ENCODE results near the gene DISP3. TPM values are rescaled to one million over a fixed set of nuclear protein-coding genes. Genes with fewer than 3 reads are reported as not detected.

Gene DISP3
- total and polyA plus RNA-seq, 2 of the 4 experiments (the other 2 are of a cell fraction): 0.05 TPM; not detected in 1

DNA sequence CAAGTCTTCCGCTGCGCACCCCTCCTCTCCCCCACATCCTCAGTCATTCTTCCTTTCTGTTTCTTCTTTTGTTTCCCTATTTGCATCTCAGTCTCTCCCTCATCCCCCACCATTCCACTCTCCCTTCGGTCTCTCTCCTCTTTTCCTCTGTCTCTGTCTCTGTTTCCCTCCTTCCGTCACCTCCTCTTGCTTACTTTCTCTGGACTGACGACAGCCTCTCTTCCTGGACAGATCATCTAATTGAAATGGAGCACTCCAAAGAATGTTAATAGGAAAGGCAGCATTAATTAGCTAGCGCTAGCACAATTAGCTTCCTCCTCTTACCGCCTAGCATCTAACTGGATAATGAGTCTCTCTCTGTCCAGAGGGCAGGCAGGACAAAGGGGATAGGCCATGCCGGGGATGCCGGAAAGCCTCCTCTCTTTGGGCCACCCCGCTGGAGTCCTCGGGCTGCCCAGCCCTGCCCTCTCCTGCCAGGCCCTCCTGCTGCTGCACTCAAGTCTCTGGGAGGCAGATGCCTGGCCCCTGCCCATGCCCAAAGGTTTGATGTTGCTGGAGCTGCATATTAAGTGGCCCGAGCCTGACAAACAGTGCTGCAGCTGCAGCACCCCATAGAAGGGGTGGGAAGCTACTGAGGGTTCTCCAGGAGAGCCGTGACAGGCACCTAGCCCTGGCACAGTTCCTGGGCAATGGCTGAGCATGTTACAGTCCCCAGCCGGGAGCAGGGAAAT lies 20.8 kb downstream of the DISP3 start:
- no peaks in the 10 kb centered on the region for H4K20me1 ChIP-seq (ENCODE audit: insufficient read depth, low read length)
- no peak overlapping the region for H2BK20ac ChIP-seq (ENCODE audit: low read depth, low read length)
- no peak overlapping the region for H2AK9ac ChIP-seq (replicated peaks; ENCODE audit: low read depth, low read length, poor library complexity)
- H2BK120ac ChIP-seq (ENCODE audit: low read depth, low read length): no peak overlapping the region
- no peak overlapping the region for H2AK5ac ChIP-seq (ENCODE audit: low read depth, low read length)
- peaks cover 12% of the 10 kb centered on the region for H3K9me3 ChIP-seq (ENCODE audit: control insufficient read depth, insufficient read depth, low read length)
- H3K27me3 ChIP-seq (ENCODE audit: control insufficient read depth, insufficient read depth, low read length): peaks cover 1% of the 10 kb centered on the region; the same call in 1 of the 2 replicates
- no peak overlapping the region for H3K18ac ChIP-seq (ENCODE audit: low read depth, low read length)
- no peak overlapping the region for H3K23ac ChIP-seq (ENCODE audit: low read depth, low read length)
- no peak overlapping the region for H4K91ac ChIP-seq (ENCODE audit: insufficient read depth, low read depth, low read length)
- no peak overlapping the region for H2AFZ ChIP-seq (replicated peaks; ENCODE audit: low read length, poor library complexity)
- H3K4ac ChIP-seq (ENCODE audit: low read depth, low read length): no peak overlapping the region
- H3K27ac ChIP-seq (ENCODE audit: insufficient read depth, low read length): no peak overlapping the region
- ATAC-seq (ENCODE audit: low read depth) (no peak), DNase-seq (no peak)
- no peak overlapping the region for H2BK5ac ChIP-seq (ENCODE audit: low read depth, low read length, poor library complexity, severe bottlenecking)
- TF ChIP-seq RCOR1 (IDR thresholded peaks at IDR 0.05; ENCODE audit: insufficient replicate concordance, low read length) (no peak), POLR2A (IDR thresholded peaks at IDR 0.05; ENCODE audit: low read depth, low read length) (no peak)
- in situ Hi-C loops (cut with MboI; ENCODE audit: low sequenced_read_pairs) (no loop called here), dilution Hi-C loops (cut with HindIII; ENCODE audit: low sequenced_read_pairs, unreplicated experiment) (no loop called here), intact Hi-C loops (cut with micrococcal nuclease) (no loop called here)
- H4K8ac ChIP-seq (ENCODE audit: low read depth in 2 of 2, low read length in 2 of 2): no peak overlapping the region
- no peak overlapping the region for H4K5ac ChIP-seq (ENCODE audit: low read depth, low read length)
- no peaks in the 10 kb centered on the region for H3K9me1 ChIP-seq (ENCODE audit: insufficient read depth, low read length)
- CTCF ChIA-PET: no interaction called here
- POLR2A ChIA-PET (ENCODE audit: unreplicated experiment): no interaction called here
- no peak overlapping the region for H3K14ac ChIP-seq (replicated peaks; ENCODE audit: low read depth, low read length)
- H3K36me3 ChIP-seq (ENCODE audit: control insufficient read depth, insufficient read depth, low read length): no peaks in the 10 kb centered on the region
- no peak overlapping the region for H3K56ac ChIP-seq (ENCODE audit: extremely low read depth, insufficient read depth, low read length)
- H3K4me1 ChIP-seq (ENCODE audit: control insufficient read depth, insufficient read depth, low read length): no peaks in the 10 kb centered on the region
- H3K4me2 ChIP-seq (ENCODE audit: low read depth, low read length): no peak overlapping the region
- WGBS, 2 experiments (ENCODE audit: extremely low coverage in 2 of 2, insufficient read length in 1 of 2): 100% methylated on average over 1 of the region's 14 CpGs; no CpG with 5 or more reads in 1 of the 2 experiments
- no peak overlapping the region for H3K9ac ChIP-seq (ENCODE audit: low read depth, low read length)
- H2BK15ac ChIP-seq (ENCODE audit: low read depth, low read length): no peak overlapping the region
- no peak overlapping the region for H3K4me3 ChIP-seq (ENCODE audit: insufficient read depth, low read depth, low read length)
- BruUV-seq (replicated peaks): no TSS peak
- H3K79me1 ChIP-seq (ENCODE audit: low read depth in 1 of 2, low read length in 2 of 2): no peaks in the 10 kb centered on the region

Data from IMR-90 (cell line).